Activated naive CD4-positive, alpha-beta T cell treated with anti-CD3 and anti-CD28 coated beads, Interleukin-2, amount 50 U/mL, for 24 hours (primary cell): ENCODE results near the gene VAV3.

Experiments
- H3K27ac Mint-ChIP-seq: one replicate; pipeline ENCODE4 v1.8.0; 2021; ENCODE audit warnings: mild to moderate bottlenecking, mixed read lengths
- H3K27me3 Mint-ChIP-seq: one replicate; pipeline ENCODE4 v1.8.0; 2021; ENCODE audit warnings: mixed read lengths
- H3K36me3 Mint-ChIP-seq: one replicate; pipeline ENCODE4 v1.8.0; 2021; ENCODE audit warnings: mixed read lengths
- H3K4me1 Mint-ChIP-seq: one replicate; pipeline ENCODE4 v1.8.0; 2021; ENCODE audit warnings: mixed read lengths
- H3K4me3 Mint-ChIP-seq: one replicate; pipeline ENCODE4 v1.8.0; 2021; ENCODE audit warnings: mild to moderate bottlenecking, mixed read lengths
- H3K9me3 Mint-ChIP-seq: one replicate; pipeline ENCODE4 v1.8.0; 2021; ENCODE audit warnings: mixed read lengths

The VAV3 gene

DNA sequence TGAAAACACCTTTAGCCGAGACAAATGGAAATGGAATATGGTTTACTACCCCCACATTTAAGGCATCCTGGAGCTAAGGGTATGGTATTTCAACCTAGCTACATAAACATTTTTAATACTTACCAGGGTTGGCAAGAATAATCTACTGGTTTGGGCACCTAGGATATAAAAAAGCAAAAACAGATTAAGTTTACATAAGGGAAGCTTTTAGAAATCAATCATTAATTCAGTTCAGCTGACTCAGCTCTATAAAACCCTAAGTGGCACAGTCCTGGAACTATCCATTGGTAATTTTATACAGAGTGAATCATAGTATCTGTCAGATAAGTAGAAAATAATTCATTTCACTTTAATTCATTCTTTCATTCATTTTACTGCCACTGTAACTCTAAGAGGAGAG is 355.2 kb downstream of the VAV3 start:
- Mint-ChIP-seq H3K9me3 (peaks cover 26% of the 10 kb centered on the region), H3K4me3 (no peak overlapping the region), H3K27me3 (no peaks in the 10 kb centered on the region), H3K4me1 (no peaks in the 10 kb centered on the region), H3K36me3 (peaks cover 18% of the 10 kb centered on the region), H3K27ac (no peak overlapping the region)

DNA sequence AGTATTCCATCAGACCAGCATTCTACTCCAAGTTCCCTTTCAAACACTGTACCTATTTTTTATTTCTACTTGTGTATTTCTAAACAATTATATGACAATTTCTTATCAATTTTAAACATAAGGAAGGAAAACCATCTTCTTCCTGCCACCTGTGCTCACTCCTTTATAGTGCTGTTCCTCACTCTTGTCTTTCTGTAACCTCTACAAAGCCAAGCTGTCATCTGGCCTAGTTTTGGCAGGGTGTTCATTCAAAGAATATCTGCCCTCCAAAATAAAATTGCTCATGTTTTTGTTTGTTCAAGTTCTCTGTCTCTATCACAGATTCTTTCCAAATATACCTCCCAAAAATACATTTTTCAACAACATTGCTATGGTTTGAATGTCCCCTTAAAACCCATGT is 360.2 kb downstream of the VAV3 start:
- Mint-ChIP-seq H3K9me3 (peaks cover 9% of the 10 kb centered on the region), H3K4me3 (no peak overlapping the region), H3K27me3 (no peaks in the 10 kb centered on the region), H3K36me3 (peaks cover 5% of the 10 kb centered on the region), H3K27ac (no peak overlapping the region), H3K4me1 (no peaks in the 10 kb centered on the region)

DNA sequence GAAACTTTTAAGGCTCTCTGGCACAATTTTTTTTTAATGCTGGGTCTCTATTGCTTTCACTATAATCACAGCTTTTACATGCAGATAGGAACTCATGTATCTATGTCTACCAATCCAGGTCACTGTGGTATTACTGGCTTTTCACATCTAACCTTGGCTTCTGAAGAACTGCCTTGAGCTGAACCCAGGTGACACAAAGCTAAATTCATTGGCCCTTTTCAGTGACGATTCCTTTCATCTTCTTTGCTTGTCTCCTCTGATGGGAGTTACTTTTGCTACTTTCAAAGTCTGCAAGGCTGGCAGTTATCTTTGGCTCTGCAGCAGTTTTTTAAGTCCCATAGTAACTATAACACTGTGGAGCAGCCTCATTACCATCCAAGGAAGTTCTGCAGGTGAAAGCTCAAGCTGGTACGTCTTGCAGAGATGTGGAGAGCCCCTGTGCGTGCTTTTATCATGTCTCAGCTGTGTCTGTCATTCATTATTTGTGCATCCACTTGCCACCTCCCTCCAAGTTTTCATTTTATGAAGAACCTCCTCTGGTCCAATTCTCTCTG is 364.3 kb downstream of the VAV3 start:
- Mint-ChIP-seq H3K9me3 (peaks cover under 1% of the 10 kb centered on the region), H3K27ac (no peak overlapping the region), H3K4me3 (no peak overlapping the region), H3K36me3 (peaks cover 3% of the 10 kb centered on the region), H3K4me1 (no peaks in the 10 kb centered on the region), H3K27me3 (no peaks in the 10 kb centered on the region)

DNA sequence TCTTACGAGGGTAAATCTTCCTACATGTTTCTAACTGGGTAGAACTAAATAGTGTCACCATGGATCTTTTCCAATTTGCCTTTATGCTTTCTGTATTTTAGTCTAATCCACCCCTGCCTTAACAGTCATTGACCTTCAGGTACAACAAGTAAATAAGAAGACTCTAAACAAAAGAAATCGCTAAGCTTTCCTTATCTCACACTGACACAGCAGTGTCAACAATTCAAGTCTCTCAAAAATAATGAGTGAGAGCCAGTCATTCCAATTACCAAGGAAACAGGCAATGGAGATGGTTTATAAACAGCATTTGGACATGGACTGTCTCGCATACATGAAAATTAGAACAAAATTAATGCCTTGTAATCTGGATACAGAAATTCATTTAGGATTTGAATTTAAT is 365.8 kb downstream of the VAV3 start:
- H3K4me3 Mint-ChIP-seq, result no peak overlapping the region
- H3K9me3 Mint-ChIP-seq, result no peaks in the 10 kb centered on the region
- no peaks in the 10 kb centered on the region for H3K27me3 Mint-ChIP-seq
- H3K4me1 Mint-ChIP-seq, result peaks cover under 1% of the 10 kb centered on the region
- no peak overlapping the region for H3K27ac Mint-ChIP-seq
- peaks cover 3% of the 10 kb centered on the region for H3K36me3 Mint-ChIP-seq

DNA sequence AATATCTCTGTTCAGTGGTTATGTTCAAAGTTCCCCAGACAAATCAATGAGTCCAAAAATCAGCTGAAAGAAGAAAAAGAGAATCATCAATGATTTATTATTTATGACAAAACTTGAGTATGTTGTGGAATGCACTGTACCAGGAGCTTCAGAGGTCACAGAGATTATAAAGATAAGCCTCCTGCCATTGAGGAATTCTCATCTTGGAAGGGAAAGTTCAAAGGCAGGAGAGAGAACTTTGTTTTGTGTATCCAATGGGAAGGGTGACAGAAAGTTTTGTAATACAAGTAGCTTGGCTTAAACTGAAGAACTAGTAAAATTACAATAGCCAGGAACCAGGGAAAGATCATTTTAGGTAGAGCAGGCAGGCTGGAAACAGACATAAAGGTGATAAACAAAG is 367.7 kb downstream of the VAV3 start:
- Mint-ChIP-seq H3K27me3 (no peaks in the 10 kb centered on the region), H3K9me3 (no peaks in the 10 kb centered on the region), H3K36me3 (peaks cover 3% of the 10 kb centered on the region), H3K4me1 (peaks cover 8% of the 10 kb centered on the region), H3K27ac (no peak overlapping the region), H3K4me3 (no peak overlapping the region)

DNA sequence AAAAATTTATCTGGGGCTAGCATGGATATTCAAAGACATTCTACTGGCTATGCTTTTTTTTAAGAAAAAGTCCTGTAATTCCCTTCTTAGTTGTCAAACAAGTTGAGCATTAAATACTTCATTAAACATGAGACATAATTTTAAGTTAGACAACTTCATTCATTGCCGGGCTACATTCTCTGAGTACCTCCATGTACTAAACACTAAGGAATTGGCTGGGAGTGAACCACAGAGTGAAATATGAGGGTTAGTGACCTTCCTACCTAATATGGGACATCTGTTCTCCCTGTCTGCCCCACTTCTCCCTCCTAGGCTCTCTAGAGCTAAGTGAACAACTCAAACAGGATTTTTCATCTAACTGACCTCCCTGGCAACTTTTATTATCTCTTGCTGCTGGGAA is 370.4 kb downstream of the VAV3 start:
- H3K27me3 Mint-ChIP-seq, result no peaks in the 10 kb centered on the region

DNA sequence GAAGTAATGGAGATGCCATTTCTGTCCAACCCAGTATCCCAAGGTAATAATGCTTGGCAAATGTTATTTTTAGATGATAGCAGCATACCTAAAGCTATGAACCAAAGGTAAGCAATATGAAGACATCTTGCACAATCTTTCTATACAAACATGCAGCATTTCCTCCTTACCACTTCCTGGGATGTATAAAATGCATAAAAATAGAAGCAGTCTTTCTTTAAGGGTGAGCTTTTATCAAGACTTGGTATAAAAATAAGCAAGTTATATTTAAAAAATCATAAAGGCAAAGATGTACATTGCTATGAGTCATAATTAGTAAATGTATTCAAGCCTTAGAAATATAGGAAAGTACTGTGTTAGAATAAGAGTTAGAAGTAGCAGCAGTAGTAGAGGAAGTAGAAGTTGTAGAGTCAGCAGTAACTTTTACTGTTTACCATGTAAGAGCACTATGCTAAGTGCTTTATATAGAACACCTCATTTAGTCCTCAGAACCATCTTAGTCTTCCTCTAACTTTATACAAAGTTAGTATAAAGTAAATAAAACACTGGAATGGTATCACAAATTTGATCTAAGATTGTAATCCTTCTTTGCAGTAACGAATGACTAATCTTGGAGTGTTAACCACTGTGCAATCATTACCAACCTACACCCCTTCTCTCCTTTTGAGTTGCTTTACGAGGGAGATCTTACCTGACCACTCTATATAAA is 371.3 kb downstream of the VAV3 start:
- Mint-ChIP-seq H3K9me3 (no peaks in the 10 kb centered on the region), H3K27me3 (no peaks in the 10 kb centered on the region), H3K4me3 (no peak overlapping the region), H3K36me3 (peaks cover 3% of the 10 kb centered on the region), H3K4me1 (peaks cover 8% of the 10 kb centered on the region), H3K27ac (no peak overlapping the region)

More for the DNA sequence above, 370.4 kb downstream of the VAV3 start:
- H3K36me3 Mint-ChIP-seq, result peaks cover 3% of the 10 kb centered on the region
- no peak overlapping the region for H3K4me3 Mint-ChIP-seq
- no peak overlapping the region for H3K27ac Mint-ChIP-seq
- no peaks in the 10 kb centered on the region for H3K9me3 Mint-ChIP-seq
- peaks cover 8% of the 10 kb centered on the region for H3K4me1 Mint-ChIP-seq

DNA sequence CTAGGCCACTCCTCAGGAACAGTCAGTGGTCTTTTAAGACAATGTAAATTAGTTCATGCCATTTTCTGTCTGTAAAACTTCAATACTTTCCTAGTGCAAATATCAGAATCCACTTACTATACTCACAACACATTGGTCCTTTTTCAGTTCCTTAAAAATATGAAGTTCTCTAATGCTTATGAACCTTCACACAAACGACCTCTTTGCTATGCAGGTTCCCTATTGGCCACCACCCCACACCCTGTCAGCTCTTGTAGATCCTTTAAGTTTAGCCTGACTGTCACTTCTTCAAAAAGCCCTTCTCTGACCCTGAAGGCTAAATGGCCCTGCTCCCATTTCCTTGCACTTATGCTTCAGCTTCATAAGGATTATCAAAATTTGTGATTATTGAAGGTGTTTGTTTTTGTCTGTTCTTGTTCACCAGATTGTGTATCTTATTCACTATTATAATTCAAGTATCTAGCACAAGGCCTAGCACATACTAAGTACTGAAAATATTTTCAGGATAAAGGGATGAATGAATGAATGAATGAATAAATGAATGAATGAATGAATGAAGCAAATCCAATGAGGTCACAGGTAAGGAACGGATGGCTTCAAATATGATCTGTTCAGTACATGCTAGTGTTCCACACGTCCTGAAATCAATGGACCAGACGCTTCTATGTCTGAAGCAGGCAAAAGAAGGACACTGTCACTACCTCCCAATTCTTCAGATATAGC is 373.9 kb downstream of the VAV3 start:
- no peak overlapping the region for H3K27ac Mint-ChIP-seq
- H3K9me3 Mint-ChIP-seq, result no peaks in the 10 kb centered on the region
- peaks cover 8% of the 10 kb centered on the region for H3K4me1 Mint-ChIP-seq
- no peak overlapping the region for H3K4me3 Mint-ChIP-seq
- H3K36me3 Mint-ChIP-seq, result peaks cover 2% of the 10 kb centered on the region
- H3K27me3 Mint-ChIP-seq, result no peaks in the 10 kb centered on the region

DNA sequence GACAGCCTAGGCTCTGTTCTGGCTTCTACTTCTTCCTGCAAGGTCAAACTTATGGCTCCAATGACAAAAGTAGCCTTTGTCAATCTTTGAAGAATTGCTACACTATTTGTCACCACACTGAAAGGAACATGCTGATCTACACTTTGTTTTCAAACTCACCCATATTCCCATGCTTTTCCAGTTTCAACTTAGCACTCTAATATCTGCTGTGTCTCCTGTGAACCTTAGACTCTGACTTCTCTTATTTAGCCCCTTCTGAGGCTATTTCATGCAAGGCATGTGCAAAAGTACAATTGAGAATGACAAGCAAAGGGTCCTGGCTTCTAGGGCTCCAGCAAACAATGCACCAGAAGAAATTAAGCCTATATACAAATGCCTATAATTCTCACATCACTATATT is 374.9 kb downstream of the VAV3 start:
- Mint-ChIP-seq H3K4me1 (peaks cover 8% of the 10 kb centered on the region), H3K27me3 (no peaks in the 10 kb centered on the region), H3K9me3 (no peaks in the 10 kb centered on the region), H3K27ac (no peak overlapping the region), H3K4me3 (no peak overlapping the region), H3K36me3 (no peaks in the 10 kb centered on the region)

DNA sequence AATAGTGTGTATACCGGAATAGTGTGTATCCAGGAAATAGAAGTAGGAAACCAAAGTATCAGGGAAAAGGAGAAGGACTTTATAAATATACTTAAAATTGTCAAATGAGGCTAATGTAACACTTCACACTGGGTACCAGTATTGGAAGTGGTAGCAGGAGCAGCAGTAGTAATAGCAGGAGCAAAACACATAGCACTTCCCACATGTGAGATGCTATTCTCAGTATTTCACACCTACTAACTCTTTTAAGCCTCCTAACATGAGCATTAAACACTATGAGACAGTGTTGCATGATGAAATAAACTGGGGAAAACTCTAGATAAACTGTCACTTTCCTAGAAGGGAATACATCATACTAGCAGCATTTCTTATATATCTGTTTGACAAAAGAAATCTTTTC is 376.7 kb downstream of the VAV3 start:
- Mint-ChIP-seq H3K27me3 (no peaks in the 10 kb centered on the region), H3K9me3 (no peaks in the 10 kb centered on the region), H3K36me3 (no peaks in the 10 kb centered on the region), H3K4me3 (no peak overlapping the region), H3K27ac (no peak overlapping the region), H3K4me1 (no peaks in the 10 kb centered on the region)

DNA sequence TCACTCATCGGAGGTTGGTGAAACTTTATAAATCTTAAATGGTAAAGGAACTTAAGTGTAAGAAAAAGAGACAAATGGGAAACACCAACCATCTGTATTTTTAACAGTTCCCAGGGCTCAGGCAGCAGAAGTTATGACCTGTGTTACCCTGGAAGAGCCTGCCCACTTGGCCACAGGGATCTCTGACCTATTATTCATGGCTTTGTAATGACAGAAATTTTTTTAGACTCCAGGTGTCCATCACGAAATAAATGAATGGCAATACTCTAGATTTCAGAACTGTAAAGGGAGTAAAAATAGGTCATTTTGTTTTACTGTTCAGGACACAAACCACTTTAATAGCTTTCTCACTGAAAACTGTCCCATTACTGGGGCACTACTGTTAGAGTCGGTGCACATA is 389.8 kb downstream of the VAV3 start:
- Mint-ChIP-seq H3K4me1 (no peaks in the 10 kb centered on the region), H3K4me3 (no peak overlapping the region), H3K27ac (no peak overlapping the region), H3K9me3 (no peaks in the 10 kb centered on the region), H3K36me3 (peaks cover 2% of the 10 kb centered on the region), H3K27me3 (no peaks in the 10 kb centered on the region)

DNA sequence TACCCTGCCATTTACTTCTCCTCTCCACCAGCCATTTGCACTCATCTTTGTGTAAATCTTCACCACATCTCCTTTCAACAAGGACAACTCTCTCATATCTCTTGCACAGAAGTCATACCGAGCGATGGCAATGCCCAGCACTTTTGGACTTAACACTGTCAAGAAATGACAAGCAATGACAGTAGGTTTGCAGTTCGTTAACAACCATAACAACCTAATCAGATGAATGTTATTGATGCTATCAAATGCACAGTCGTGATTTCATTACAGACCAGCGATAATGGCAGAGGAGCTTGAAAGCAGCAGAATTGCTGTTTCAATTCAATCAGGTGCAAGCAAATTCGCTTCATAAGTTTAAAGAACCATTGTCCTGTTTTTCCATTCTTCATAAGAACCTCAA is 390.9 kb downstream of the VAV3 start:
- Mint-ChIP-seq H3K36me3 (peaks cover 2% of the 10 kb centered on the region), H3K4me1 (no peaks in the 10 kb centered on the region), H3K27me3 (no peaks in the 10 kb centered on the region), H3K9me3 (no peaks in the 10 kb centered on the region), H3K4me3 (no peak overlapping the region), H3K27ac (no peak overlapping the region)

DNA sequence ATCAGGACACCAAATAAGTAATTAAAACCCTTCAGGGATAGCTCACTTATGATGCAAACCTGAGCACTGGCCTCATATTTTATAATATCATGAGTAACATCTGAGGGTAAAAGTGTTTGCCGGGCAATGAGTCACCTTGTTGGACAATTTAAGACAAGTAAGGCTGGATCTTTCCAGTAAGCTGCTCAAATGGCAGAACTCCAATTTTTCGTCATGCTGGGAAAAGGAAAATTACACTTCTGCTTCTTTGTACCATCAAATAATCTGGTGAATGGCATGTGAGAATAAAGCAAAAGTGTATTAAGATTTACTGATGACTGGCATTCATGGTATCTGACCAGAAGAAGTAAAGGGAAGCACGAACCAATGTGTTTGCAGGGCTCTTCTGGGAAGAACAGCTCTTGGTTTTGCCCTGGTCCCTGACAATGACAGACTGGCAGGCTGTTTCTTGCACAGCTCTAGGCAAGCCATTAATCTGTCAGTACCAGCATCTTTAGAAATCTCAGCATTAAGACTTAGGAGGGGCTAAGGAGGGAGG is 392.2 kb downstream of the VAV3 start:
- no peaks in the 10 kb centered on the region for H3K27me3 Mint-ChIP-seq
- peaks cover 2% of the 10 kb centered on the region for H3K36me3 Mint-ChIP-seq
- no peaks in the 10 kb centered on the region for H3K9me3 Mint-ChIP-seq
- no peak overlapping the region for H3K4me3 Mint-ChIP-seq
- H3K27ac Mint-ChIP-seq, result no peak overlapping the region
- H3K4me1 Mint-ChIP-seq, result no peaks in the 10 kb centered on the region

DNA sequence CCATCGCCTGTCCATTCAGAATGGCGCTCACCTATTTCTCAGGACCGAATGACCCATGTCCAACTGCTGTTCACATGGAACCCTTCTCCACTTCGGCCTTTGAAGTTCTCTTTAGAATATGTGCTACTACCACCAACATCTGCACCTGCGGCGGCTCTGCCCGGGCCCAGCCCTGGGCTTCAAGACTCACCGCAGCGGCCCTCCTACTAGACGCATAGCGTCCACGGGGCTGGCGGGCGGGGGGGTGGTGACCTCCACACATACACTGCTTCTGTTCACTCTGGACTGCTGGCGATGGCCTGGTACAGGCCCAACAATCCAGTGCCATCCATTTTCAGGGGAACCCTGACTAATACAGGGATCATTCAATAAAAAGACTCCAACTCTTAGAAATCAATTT is 394.2 kb downstream of the VAV3 start:
- Mint-ChIP-seq H3K4me3 (no peak overlapping the region), H3K9me3 (no peaks in the 10 kb centered on the region), H3K4me1 (no peaks in the 10 kb centered on the region), H3K36me3 (peaks cover 2% of the 10 kb centered on the region), H3K27me3 (no peaks in the 10 kb centered on the region), H3K27ac (no peak overlapping the region)

DNA sequence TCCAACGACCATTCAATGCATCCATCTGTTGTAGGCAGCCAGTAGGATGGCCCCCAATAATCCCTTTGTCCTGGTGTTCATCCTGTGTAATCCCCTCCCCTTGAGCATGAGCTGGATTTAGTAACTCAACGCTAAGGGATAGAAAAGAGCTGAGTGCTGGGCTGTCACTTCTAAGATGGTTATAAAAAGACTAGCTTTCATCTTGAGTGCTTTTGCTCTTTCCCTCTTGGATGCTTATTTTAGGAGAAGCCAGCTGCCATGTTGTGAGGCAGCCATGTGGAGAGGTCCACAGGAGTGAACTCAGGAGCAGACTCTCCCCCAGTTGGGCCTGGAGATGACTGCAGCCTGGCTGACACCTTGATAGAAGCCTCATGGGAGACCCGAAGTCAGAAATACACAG is 401.5 kb downstream of the VAV3 start:
- no peak overlapping the region for H3K4me3 Mint-ChIP-seq
- no peaks in the 10 kb centered on the region for H3K36me3 Mint-ChIP-seq

DNA sequence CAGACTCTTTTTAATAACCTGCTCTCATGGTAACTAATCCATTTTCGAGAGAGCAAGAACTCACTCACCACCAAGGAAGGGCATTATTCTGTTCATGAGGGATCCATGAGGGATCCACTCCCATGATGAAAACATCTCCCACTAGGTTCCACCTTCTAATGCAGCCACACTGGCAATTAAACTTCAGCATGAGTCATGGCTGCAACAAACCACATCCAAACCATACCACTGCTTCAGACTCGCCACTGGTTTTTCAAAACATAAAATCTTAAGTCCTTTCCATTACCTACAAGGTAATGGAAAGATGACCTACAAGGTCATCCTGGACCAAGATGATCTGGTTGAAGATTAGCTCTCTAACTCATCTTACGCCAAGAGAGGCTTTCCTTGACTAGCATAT is 405.1 kb downstream of the VAV3 start:
- Mint-ChIP-seq H3K36me3 (no peaks in the 10 kb centered on the region), H3K4me1 (no peaks in the 10 kb centered on the region), H3K27me3 (no peaks in the 10 kb centered on the region), H3K9me3 (no peaks in the 10 kb centered on the region), H3K4me3 (no peak overlapping the region), H3K27ac (no peak overlapping the region)

More for the DNA sequence above, 401.5 kb downstream of the VAV3 start:
- Mint-ChIP-seq H3K9me3 (no peaks in the 10 kb centered on the region), H3K4me1 (no peaks in the 10 kb centered on the region), H3K27me3 (no peaks in the 10 kb centered on the region), H3K27ac (no peak overlapping the region)
